K562 (cell line): Measurements from ENCODE around the gene FAM81B.
"Not testable (repeated sequence)": the region's sequence is repeated elsewhere in the genome, so short reads cannot be mapped to it uniquely, and the experiment has no call there.

ENCODE experiments used
- CTCF ChIP-seq, 3 experiments: IDR thresholded peaks in 2 of 3; conservative IDR thresholded peaks in 1 of 3; 2 replicates each; pipeline ENCODE4 v1.5.1; 2011 to 2012; ENCODE audit warnings: low read length in 3 of 3, mild to moderate bottlenecking in 3 of 3, control low read depth in 2 of 3, improper control_type of control experiment in 1 of 3, inconsistent platforms in 1 of 3, low read depth in 1 of 3, mixed read lengths in 1 of 3, moderate library complexity in 1 of 3; ENCODE audit not compliant: insufficient read depth in 2 of 3
- TCF7L2 ChIP-seq: fragments of 150-350 bp; IDR thresholded peaks from 2 replicates; pipeline ENCODE4 v1.6.1; 2016; ENCODE audit warnings: low read depth, mild to moderate bottlenecking, low read length, moderate library complexity

DNA sequence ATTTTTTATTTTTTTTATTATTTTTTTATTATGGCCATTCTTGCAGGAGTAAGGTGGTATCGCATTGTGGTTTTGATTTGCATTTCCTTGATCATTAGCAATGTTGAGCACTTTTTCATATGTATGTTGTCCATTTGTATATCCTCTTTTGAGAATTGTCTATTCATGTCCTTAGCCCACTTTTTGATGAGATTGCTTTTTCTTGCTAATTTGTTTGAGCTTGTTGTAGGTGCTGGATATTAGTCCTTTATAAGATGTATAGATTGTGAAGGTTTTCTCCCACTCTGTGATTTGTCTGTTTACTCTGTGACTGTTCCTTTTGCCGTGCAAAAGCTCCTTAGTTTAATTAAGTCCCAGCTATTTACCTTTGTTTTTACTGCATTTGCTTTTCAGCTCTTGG lies 30.5 kb upstream of the FAM81B start:
- not testable (repeated sequence) for TF ChIP-seq TCF7L2; CTCF (IDR thresholded peaks at IDR 0.05 in 2 of 3, conservative IDR thresholded peaks at IDR 0.05 in 1 of 3; ENCODE audit: insufficient read depth in 2 of 3, low read depth in 1 of 3, low read length in 3 of 3)
